ENCODE data around the gene NIPSNAP3A.

- TF ChIP-seq, protein P1, sequence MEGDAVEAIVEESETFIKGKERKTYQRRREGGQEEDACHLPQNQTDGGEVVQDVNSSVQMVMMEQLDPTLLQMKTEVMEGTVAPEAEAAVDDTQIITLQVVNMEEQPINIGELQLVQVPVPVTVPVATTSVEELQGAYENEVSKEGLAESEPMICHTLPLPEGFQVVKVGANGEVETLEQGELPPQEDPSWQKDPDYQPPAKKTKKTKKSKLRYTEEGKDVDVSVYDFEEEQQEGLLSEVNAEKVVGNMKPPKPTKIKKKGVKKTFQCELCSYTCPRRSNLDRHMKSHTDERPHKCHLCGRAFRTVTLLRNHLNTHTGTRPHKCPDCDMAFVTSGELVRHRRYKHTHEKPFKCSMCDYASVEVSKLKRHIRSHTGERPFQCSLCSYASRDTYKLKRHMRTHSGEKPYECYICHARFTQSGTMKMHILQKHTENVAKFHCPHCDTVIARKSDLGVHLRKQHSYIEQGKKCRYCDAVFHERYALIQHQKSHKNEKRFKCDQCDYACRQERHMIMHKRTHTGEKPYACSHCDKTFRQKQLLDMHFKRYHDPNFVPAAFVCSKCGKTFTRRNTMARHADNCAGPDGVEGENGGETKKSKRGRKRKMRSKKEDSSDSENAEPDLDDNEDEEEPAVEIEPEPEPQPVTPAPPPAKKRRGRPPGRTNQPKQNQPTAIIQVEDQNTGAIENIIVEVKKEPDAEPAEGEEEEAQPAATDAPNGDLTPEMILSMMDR (IDR thresholded peaks at IDR 0.05) = no peak
- TF ChIP-seq POLR2A (IDR thresholded peaks at IDR 0.05) = no peak
- no peak for TF ChIP-seq POLR2AphosphoS5 (IDR thresholded peaks at IDR 0.05)
These were observed 28.1 kb downstream of the NIPSNAP3A start for GRCh38 chr9:104775574-104775936.

All from stomach (tissue), 4 donors.